DMS 273 treated with DMSO at 0.1 percent for 48 hours (cell line): ENCODE measurements around the gene SEMA6B.

ENCODE experiments used
- DNase-seq: peaks from one replicate; lab custom pipeline; 2025; lab: John Stamatoyannopoulos, UW

Gene SEMA6B

DNA sequence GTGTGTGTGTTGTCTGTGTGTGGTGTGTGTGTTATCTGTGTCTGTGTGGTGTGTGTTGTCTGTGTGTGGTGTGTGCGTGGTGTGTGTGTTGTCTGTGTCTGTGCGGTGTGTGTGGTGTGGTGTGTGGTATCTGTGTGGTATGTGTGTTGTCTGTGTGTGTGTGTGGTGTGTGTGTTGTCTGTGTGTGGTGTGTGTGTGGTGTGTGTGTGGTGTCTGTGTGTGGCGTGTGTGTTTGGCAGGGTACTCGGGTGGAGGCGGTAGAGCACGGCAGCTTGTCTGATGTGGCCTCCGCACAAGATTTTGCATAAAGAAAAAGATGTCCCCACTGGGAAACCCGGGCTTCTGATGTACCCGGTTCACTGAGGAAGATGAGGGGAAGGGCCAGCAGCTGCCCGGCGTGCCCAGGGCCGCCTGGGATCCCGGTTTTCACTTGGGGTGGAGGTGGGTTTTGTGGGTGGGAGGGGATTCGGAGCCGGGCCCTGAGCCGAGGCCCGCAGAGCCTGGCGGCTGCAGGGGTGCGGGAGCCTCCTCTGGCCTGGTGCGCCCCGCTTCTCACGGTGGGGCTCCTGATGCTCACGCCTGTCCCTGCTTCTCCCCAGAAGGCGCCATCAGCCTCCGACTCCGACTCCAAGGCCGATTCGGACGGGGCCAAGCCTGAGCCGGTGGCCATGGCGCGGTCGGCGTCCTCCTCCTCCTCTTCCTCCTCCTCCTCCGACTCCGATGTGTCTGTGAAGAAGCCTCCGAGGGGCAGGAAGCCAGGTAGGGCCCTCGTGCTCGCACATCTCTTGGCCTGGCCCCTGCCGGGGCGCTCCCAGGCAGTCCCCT lies 66.2 kb downstream of the SEMA6B start:
- DNase-seq = no peak
